Astrocyte of the spinal cord (primary cell): ENCODE results near the gene BOK.

Source experiments
- DNase-seq: peaks from one replicate; pipeline ENCODE4 v3.0.0; 2011; ENCODE audit warnings: low read depth, low spot score
- H3K4me3 ChIP-seq: 2 replicates; pipeline ENCODE4 v1.5.1; 2011; ENCODE audit warnings: low read depth, mild to moderate bottlenecking, low read length, moderate library complexity
- in situ Hi-C: cut with HindIII; loops from 2 replicates; pipeline ENCODE4 v1.10.0; 2017; ENCODE audit warnings: low sequenced_read_pairs
- TF ChIP-seq, protein P1 (sequence below): IDR thresholded peaks from 2 replicates; pipeline ENCODE4 v1.5.1; 2012; ENCODE audit warnings: low read depth, mild to moderate bottlenecking, low read length, inconsistent platforms

BOK gene

DNA sequence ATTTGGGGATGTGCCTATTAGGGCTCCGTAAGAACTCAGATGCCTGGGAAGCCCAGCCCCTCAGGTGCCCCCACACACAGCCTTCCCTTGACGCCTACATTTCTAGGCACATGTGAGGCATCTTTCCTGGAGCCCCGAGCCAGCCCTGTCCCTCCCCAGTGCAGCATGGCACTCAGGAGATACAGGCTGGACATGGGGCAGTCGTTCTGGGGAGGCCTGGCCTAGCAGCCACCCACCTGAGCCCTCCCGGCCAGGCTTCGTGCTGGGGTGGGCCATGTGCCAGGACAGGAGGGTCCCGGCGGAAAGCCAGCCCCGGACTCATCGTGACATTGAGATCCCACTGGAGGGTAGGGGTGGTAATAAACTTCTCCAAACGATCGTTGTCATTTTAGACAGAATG, 15.2 kb downstream of the BOK start:
- no peak overlapping the region for H3K4me3 ChIP-seq
- in situ Hi-C loops: no loop called here
- TF ChIP-seq, protein P1, sequence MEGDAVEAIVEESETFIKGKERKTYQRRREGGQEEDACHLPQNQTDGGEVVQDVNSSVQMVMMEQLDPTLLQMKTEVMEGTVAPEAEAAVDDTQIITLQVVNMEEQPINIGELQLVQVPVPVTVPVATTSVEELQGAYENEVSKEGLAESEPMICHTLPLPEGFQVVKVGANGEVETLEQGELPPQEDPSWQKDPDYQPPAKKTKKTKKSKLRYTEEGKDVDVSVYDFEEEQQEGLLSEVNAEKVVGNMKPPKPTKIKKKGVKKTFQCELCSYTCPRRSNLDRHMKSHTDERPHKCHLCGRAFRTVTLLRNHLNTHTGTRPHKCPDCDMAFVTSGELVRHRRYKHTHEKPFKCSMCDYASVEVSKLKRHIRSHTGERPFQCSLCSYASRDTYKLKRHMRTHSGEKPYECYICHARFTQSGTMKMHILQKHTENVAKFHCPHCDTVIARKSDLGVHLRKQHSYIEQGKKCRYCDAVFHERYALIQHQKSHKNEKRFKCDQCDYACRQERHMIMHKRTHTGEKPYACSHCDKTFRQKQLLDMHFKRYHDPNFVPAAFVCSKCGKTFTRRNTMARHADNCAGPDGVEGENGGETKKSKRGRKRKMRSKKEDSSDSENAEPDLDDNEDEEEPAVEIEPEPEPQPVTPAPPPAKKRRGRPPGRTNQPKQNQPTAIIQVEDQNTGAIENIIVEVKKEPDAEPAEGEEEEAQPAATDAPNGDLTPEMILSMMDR: no peak

DNA sequence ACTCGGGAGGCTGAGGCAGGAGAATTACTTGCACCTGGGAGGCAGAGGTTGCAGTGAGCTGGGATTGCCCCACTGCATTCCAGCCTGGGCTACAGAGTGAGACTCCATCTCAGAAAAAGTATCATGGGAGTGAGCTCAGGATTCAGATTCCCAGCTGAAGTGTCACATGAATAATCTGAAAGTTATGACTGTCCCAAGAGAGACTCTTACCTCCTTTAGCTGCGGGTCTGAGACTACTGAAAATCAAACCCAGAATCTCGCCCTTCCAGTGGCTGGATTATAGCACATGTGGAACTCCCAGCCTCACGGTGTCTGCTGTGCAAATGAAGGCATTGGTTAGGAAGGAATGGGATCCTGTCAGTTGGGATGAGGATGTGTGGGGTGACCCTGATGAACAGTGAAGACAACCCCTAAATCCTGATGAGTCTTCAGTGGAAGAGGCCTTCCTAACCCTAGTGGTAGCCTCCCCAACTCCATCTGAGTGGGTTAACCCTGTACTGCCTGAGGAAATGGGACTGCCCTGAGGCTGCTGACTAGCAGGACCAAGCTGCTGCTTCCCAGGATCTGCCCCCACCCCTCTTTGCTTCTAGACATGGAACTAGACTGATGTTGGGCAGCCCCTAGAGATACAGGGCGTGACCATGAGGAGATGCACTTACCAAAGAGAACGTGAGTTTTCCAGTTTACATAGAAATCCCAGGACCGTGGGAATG, 16.5 kb downstream of the BOK start:
- TF ChIP-seq, protein P1: no peak
- in situ Hi-C loops: no loop called here
- DNase-seq: no peak
- H3K4me3 ChIP-seq: no peak overlapping the region

More for the DNA sequence above, 15.2 kb downstream of the BOK start:
- DNase-seq: no peak

DNA sequence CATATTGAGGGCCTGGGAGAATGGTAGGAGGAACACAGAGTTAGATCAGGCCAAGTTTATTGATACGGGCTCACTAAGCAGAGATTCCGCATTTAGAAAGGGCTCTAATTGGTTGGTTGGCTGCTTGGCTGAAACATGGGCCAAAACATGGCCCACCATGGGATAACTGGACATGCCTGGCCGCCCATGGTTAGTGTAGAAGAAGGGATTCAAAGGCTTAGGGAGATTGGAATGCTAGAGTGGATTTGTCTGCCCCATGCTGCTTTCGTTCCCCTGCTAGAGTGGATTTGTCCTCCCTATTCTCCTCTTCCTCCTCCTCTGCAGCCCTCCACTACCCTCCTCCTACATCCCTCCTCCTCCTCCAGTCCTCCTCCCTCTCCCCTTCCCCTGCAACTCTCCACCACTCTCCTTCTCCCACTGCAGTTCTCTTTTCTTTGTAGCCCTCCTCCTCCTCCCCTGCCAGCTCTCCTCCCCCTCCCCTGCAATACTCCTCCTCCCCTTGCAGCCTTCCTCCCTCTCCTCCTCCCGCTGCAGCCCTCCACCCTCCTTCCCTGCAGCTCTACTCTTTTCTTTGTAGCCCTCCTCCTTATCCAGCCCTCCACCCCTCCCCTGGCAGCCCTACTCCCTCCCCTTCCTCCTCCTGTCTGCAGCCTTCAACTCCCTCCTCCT, 17.2 kb downstream of the BOK start:
- in situ Hi-C loops: no loop called here
- TF ChIP-seq, protein P1: no peak
- no peak overlapping the region for H3K4me3 ChIP-seq
- DNase-seq: no peak

DNA sequence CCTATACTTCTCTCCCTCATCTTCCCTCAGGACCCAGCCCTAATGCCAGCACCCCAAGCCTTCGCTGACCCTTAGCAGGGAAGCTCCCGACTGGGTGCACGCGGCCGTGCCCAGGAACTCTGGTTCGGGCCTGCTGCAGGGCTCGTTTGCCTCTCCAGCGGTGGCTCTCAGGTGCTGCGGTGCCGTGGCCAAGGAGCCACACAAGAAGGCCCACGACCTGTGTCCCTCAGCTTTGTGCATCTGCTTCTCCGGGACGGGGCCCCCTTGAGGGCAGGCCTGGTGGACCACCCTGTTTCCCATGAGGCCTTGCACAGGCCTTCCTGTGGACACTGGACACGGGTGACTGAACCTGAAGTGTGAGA, 17.7 kb downstream of the BOK start:
- TF ChIP-seq, protein P1: no peak
- H3K4me3 ChIP-seq: no peak overlapping the region
- no peak for DNase-seq
- in situ Hi-C loops: no loop called here

DNA sequence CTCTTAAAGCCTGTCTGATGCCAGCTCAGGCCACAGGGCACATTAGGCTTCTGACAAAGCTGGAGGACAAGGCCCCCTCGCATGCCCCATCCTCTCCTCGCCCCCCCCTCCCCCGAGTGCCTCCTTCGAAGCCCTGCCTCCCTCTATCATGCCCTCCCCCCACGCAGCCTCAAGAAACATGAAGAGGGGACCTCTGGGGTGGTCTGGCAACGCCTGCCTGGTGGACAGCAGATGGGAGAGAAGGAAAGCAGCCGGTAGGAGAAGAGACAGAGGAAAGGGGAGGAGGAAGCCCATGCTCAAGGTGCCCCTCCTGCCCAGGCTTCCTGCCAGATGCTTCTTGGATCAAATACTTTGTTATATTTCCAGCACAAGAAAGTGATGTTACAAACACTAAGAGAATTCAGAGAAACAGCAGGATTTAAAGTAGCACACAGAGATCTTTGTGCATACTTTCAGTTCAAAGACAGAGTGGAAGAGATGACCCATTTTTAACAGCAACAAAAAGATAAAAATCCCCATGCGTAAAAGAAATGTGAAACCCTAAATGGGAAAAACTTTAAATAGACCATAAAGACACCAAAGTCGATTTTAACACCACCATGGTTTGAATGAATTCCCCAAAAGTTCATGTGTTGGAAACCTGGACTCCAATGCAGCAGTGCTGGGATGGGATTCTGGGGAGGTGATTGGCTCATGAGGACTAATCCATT, 19.0 kb downstream of the BOK start:
- no peak overlapping the region for H3K4me3 ChIP-seq
- peak; percentile 65 for DNase-seq
- in situ Hi-C loops: no loop called here
- TF ChIP-seq, protein P1: no peak

DNA sequence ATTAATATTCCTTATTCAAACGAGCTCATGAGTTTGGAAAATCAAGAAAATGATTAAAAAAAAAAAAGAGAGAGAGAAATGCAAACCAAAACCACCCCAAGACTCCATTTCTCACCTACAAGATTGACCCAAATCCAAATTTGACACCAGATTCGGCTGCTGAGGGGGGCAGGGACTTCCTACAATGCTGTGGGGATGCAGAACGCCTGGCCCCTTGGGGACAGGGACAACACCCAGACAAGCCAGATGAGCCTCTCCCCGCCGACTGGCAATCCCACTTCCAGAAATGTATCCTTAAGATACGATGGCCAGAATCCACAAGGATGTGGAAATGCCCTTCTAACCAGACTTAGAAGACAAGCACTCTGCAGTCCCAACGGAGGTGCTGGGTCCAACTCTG, 20.7 kb downstream of the BOK start:
- H3K4me3 ChIP-seq: no peak overlapping the region
- DNase-seq: no peak
- in situ Hi-C loops: no loop called here
- TF ChIP-seq, protein P1: no peak
